HEK293T (cell line): ENCODE results near the gene CEP43.

Experiments
- FOXA1 ChIP-seq: fragments of 450-650 bp; IDR thresholded peaks from 2 replicates; pipeline ENCODE4 v1.6.1; 2016; ENCODE audit warnings: mild to moderate bottlenecking
- FOXM1 ChIP-seq: fragments of 450-650 bp; IDR thresholded peaks from 2 replicates; pipeline ENCODE4 v1.6.1; 2017; ENCODE audit warnings: mild to moderate bottlenecking, borderline replicate concordance
- SP1 ChIP-seq: fragments of 450-650 bp; IDR thresholded peaks from 2 replicates; pipeline ENCODE4 v1.6.1; 2017

- no peak; the same call in 1 of the 2 replicates for TF ChIP-seq FOXM1
- TF ChIP-seq SP1 = no peak
- TF ChIP-seq FOXA1 = no peak
Measured at GRCh38 chr6:166999145-166999883, at the start of gene CEP43.
